Measurements from ENCODE around the gene KDM5B.

KDM5B gene

GRCh38 chr1:202703191-202703590 lies 105.0 kb downstream of the KDM5B start:
- TF ChIP-seq ZFX (IDR thresholded peaks at IDR 0.05): no peak
- TF ChIP-seq CTCF (conservative IDR thresholded peaks at IDR 0.05): no peak
- no peak overlapping the region for H3K27ac ChIP-seq

- H3K27ac ChIP-seq: no peak overlapping the region
- TF ChIP-seq ZFX (IDR thresholded peaks at IDR 0.05): no peak
- no peak for TF ChIP-seq CTCF (conservative IDR thresholded peaks at IDR 0.05)
These were observed 106.1 kb downstream of the KDM5B start for GRCh38 chr1:202702088-202702487.

GRCh38 chr1:202701200-202701599 lies 107.0 kb downstream of the KDM5B start:
- TF ChIP-seq ZFX (IDR thresholded peaks at IDR 0.05) (no peak), CTCF (conservative IDR thresholded peaks at IDR 0.05) (no peak)
- no peak overlapping the region for H3K27ac ChIP-seq

- TF ChIP-seq ZFX (IDR thresholded peaks at IDR 0.05): no peak
- TF ChIP-seq CTCF (conservative IDR thresholded peaks at IDR 0.05): no peak
- no peak overlapping the region for H3K27ac ChIP-seq
These were observed 108.2 kb downstream of the KDM5B start for GRCh38 chr1:202700061-202700460.

GRCh38 chr1:202698276-202698675 lies 109.9 kb downstream of the KDM5B start:
- no peak overlapping the region for H3K27ac ChIP-seq
- no peak for TF ChIP-seq CTCF (conservative IDR thresholded peaks at IDR 0.05)
- TF ChIP-seq ZFX (IDR thresholded peaks at IDR 0.05): no peak

- TF ChIP-seq CTCF (conservative IDR thresholded peaks at IDR 0.05): no peak
- TF ChIP-seq ZFX (IDR thresholded peaks at IDR 0.05): no peak
- no peak overlapping the region for H3K27ac ChIP-seq
These were observed 111.2 kb downstream of the KDM5B start for GRCh38 chr1:202697038-202697437.

- no peak overlapping the region for H3K27ac ChIP-seq
- no peak for TF ChIP-seq ZFX (IDR thresholded peaks at IDR 0.05)
- no peak for TF ChIP-seq CTCF (conservative IDR thresholded peaks at IDR 0.05)
These were observed 113.9 kb downstream of the KDM5B start for GRCh38 chr1:202694314-202694713.
